HG03575 (cell line): ENCODE results near the gene FBXL19.

ENCODE experiments used
- ATAC-seq: cut with Tn5 transposase; IDR thresholded peaks from one replicate; pipeline ENCODE4 v1.9.1; 2021; ENCODE audit not compliant: unreplicated experiment, insufficient number of reproducible peaks, low FRiP score; ENCODE audit errors: extremely low read depth

The FBXL19 gene

GRCh38 chr16:30894540-30895368 is 28.6 kb upstream of the FBXL19 start:
- no peak for ATAC-seq

GRCh38 chr16:30895627-30896260 is 27.6 kb upstream of the FBXL19 start:
- no peak for ATAC-seq

GRCh38 chr16:30896261-30896888 is 27.0 kb upstream of the FBXL19 start, which contains the start of gene CTF1:
Gene CTF1, plus strand, starts transcription at chr16:30896614. Its CDS starts 30 bp downstream, at chr16:30896644.
- no peak for ATAC-seq

GRCh38 chr16:30896889-30897733 is 26.3 kb upstream of the FBXL19 start:
- no peak for ATAC-seq

- no peak for ATAC-seq
These were observed 23.6 kb upstream of the FBXL19 start for GRCh38 chr16:30899794-30900193.

GRCh38 chr16:30900588-30900987 is 22.8 kb upstream of the FBXL19 start:
- ATAC-seq: no peak

GRCh38 chr16:30901201-30902028 is 22.0 kb upstream of the FBXL19 start:
- ATAC-seq: no peak

- no peak for ATAC-seq
These were observed 21.1 kb upstream of the FBXL19 start for GRCh38 chr16:30902029-30902972.

- no peak for ATAC-seq
These were observed 20.4 kb upstream of the FBXL19 start for GRCh38 chr16:30903002-30903401.

GRCh38 chr16:30903596-30903995 is 19.8 kb upstream of the FBXL19 start:
- ATAC-seq: no peak

GRCh38 chr16:30904114-30904780 is 19.1 kb upstream of the FBXL19 start:
- ATAC-seq: no peak

- ATAC-seq: no peak
These were observed 16.3 kb upstream of the FBXL19 start for GRCh38 chr16:30907064-30907463.

GRCh38 chr16:30910427-30911029 is 12.8 kb upstream of the FBXL19 start:
- no peak for ATAC-seq

GRCh38 chr16:30912794-30913412 is 10.5 kb upstream of the FBXL19 start:
- ATAC-seq: no peak

- no peak for ATAC-seq
These were observed 8.5 kb upstream of the FBXL19 start for GRCh38 chr16:30914830-30915229.

- ATAC-seq: no peak
These were observed 4.8 kb upstream of the FBXL19 start for GRCh38 chr16:30918614-30919013.
